ENCODE results near the gene KIF13A. TPM values are rescaled to one million over a fixed set of nuclear protein-coding genes. Genes with fewer than 3 reads are reported as not detected.
"Not testable (repeated sequence)": the region's sequence is repeated elsewhere in the genome, so short reads cannot be mapped to it uniquely, and the experiment has no call there.

Gene KIF13A
- total RNA-seq, 1 experiment from 2014 or later = 19.7 TPM

GRCh38 chr6:17808609-17809008, 178.8 kb downstream of the KIF13A start:
- POLR2A ChIA-PET (ENCODE audit: low non-redundant PET) = no interaction called here
- no peak for DNase-seq (ENCODE audit: low spot score)
- no TSS peak for BruUV-seq (replicated peaks)

GRCh38 chr6:17807431-17807830, 180.0 kb downstream of the KIF13A start:
- CTCF ChIA-PET; H3K36me3 ChIP-seq (ENCODE audit: insufficient read depth, low read length, poor library complexity, severe bottlenecking); intact Hi-C loops (cut with micrococcal nuclease; ENCODE audit: unreplicated experiment): not testable (repeated sequence)

More at GRCh38 chr6:17808609-17809008, 178.8 kb downstream of the KIF13A start:
- H3K4me3 ChIP-seq (ENCODE audit: low read depth, low read length, poor library complexity, severe bottlenecking) = no peak overlapping the region
- CTCF ChIA-PET = no interaction called here
- H3K36me3 ChIP-seq (ENCODE audit: insufficient read depth, low read length, poor library complexity, severe bottlenecking) = no peaks in the 10 kb centered on the region
- no peaks in the 10 kb centered on the region for H3K4me1 ChIP-seq (ENCODE audit: insufficient read depth, low read length, poor library complexity, severe bottlenecking)
- no peak overlapping the region for H3K27ac ChIP-seq (ENCODE audit: low read depth, low read length, poor library complexity, severe bottlenecking)
- no peaks in the 10 kb centered on the region for H3K9me3 ChIP-seq (ENCODE audit: low read depth, low read length, poor library complexity, severe bottlenecking)
- intact Hi-C loops (cut with micrococcal nuclease; ENCODE audit: unreplicated experiment) = no loop called here
- H3K27me3 ChIP-seq (replicated peaks; ENCODE audit: insufficient read depth, low read depth, low read length, poor library complexity) = no peaks in the 10 kb centered on the region
- no peak for TF ChIP-seq EZH2 (IDR thresholded peaks at IDR 0.05; ENCODE audit: borderline replicate concordance, low read depth, low read length, poor library complexity, severe bottlenecking)

GRCh38 chr6:17803409-17803808, 184.0 kb downstream of the KIF13A start:
- H3K9me3 ChIP-seq (ENCODE audit: low read depth, low read length, poor library complexity, severe bottlenecking) = no peaks in the 10 kb centered on the region
- ChIA-PET CTCF (interaction anchor here (0.6 to 1.1 kb wide), 3 partner anchors 10 to 220 kb away, joined by 3 read pairs; no protein-coding TSS in a partner anchor), POLR2A (ENCODE audit: low non-redundant PET) (no interaction called here)
- no peaks in the 10 kb centered on the region for H3K4me1 ChIP-seq (ENCODE audit: insufficient read depth, low read length, poor library complexity, severe bottlenecking)
- no peak overlapping the region for H3K27ac ChIP-seq (ENCODE audit: low read depth, low read length, poor library complexity, severe bottlenecking)
- H3K27me3 ChIP-seq (replicated peaks; ENCODE audit: insufficient read depth, low read depth, low read length, poor library complexity) = no peaks in the 10 kb centered on the region
- no peak for DNase-seq (ENCODE audit: low spot score)
- BruUV-seq (replicated peaks) = no TSS peak
- H3K36me3 ChIP-seq (ENCODE audit: insufficient read depth, low read length, poor library complexity, severe bottlenecking) = no peaks in the 10 kb centered on the region
- no peak for TF ChIP-seq EZH2 (IDR thresholded peaks at IDR 0.05; ENCODE audit: borderline replicate concordance, low read depth, low read length, poor library complexity, severe bottlenecking)
- TF ChIP-seq, protein P1, sequence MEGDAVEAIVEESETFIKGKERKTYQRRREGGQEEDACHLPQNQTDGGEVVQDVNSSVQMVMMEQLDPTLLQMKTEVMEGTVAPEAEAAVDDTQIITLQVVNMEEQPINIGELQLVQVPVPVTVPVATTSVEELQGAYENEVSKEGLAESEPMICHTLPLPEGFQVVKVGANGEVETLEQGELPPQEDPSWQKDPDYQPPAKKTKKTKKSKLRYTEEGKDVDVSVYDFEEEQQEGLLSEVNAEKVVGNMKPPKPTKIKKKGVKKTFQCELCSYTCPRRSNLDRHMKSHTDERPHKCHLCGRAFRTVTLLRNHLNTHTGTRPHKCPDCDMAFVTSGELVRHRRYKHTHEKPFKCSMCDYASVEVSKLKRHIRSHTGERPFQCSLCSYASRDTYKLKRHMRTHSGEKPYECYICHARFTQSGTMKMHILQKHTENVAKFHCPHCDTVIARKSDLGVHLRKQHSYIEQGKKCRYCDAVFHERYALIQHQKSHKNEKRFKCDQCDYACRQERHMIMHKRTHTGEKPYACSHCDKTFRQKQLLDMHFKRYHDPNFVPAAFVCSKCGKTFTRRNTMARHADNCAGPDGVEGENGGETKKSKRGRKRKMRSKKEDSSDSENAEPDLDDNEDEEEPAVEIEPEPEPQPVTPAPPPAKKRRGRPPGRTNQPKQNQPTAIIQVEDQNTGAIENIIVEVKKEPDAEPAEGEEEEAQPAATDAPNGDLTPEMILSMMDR (conservative IDR thresholded peaks at IDR 0.05; ENCODE audit: low read depth, low read length) = no peak
- no peak overlapping the region for H3K4me3 ChIP-seq (ENCODE audit: low read depth, low read length, poor library complexity, severe bottlenecking)
- intact Hi-C loops (cut with micrococcal nuclease; ENCODE audit: unreplicated experiment) = loop anchor here (5.0 kb wide), 1 partner anchor 201 kb away; the partner anchor contains the start of gene FAM8A1

More at GRCh38 chr6:17807431-17807830, 180.0 kb downstream of the KIF13A start:
- DNase-seq (ENCODE audit: low spot score); BruUV-seq (replicated peaks); H3K4me3 ChIP-seq (ENCODE audit: low read depth, low read length, poor library complexity, severe bottlenecking); H3K27ac ChIP-seq (ENCODE audit: low read depth, low read length, poor library complexity, severe bottlenecking); POLR2A ChIA-PET (ENCODE audit: low non-redundant PET); H3K27me3 ChIP-seq (replicated peaks; ENCODE audit: insufficient read depth, low read depth, low read length, poor library complexity); H3K4me1 ChIP-seq (ENCODE audit: insufficient read depth, low read length, poor library complexity, severe bottlenecking); H3K9me3 ChIP-seq (ENCODE audit: low read depth, low read length, poor library complexity, severe bottlenecking): not testable (repeated sequence)

DNA sequence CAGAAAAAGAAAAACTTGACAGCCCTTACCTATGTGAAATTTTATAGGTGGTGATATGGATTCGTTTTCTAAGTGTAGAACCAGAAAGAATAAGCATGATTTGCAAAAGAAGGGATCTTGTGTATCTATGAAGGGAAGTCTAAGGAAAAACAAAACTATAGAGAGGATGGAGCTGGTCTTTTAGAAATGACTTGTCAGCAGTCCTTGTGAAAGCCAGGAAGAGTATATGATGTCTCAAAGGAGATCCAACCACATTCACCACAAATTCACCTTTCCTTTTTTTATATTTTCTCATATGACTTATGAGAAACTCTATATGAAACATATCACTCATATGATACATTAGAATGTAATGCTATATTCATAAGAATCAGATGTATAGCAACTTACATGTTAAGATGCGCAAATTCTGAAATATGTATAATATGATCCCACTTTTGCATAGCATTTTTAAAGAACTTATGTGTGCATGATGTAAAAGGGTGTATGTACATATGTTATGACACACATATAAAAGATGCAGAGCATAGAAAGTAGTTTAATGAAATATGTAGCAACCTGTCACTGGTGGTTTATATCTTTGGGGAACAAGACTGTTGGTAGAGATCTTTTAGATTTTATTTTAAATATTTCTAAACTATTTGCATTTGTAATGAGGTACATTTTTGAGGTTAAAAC, 188.8 kb downstream of the KIF13A start:
- TF ChIP-seq, protein P1 (conservative IDR thresholded peaks at IDR 0.05; ENCODE audit: low read depth, low read length) = no peak
- no peak for TF ChIP-seq EZH2 (IDR thresholded peaks at IDR 0.05; ENCODE audit: borderline replicate concordance, low read depth, low read length, poor library complexity, severe bottlenecking)
- no peak for DNase-seq (ENCODE audit: low spot score)
- Histone ChIP-seq H3K9me3 (ENCODE audit: low read depth, low read length, poor library complexity, severe bottlenecking) (no peaks in the 10 kb centered on the region), H3K4me1 (ENCODE audit: insufficient read depth, low read length, poor library complexity, severe bottlenecking) (no peaks in the 10 kb centered on the region), H3K4me3 (ENCODE audit: low read depth, low read length, poor library complexity, severe bottlenecking) (no peak overlapping the region), H3K27me3 (replicated peaks; ENCODE audit: insufficient read depth, low read depth, low read length, poor library complexity) (no peaks in the 10 kb centered on the region), H3K27ac (ENCODE audit: low read depth, low read length, poor library complexity, severe bottlenecking) (no peak overlapping the region), H3K36me3 (ENCODE audit: insufficient read depth, low read length, poor library complexity, severe bottlenecking) (no peaks in the 10 kb centered on the region)
- POLR2A ChIA-PET (ENCODE audit: low non-redundant PET) = interaction anchor here (0.5 kb wide), 1 partner anchor 561 kb away, joined by 9 read pairs; no protein-coding TSS in a partner anchor
- no TSS peak for BruUV-seq (replicated peaks)
- intact Hi-C loops (cut with micrococcal nuclease; ENCODE audit: unreplicated experiment) = no loop called here
- CTCF ChIA-PET = no interaction called here

All from A673 (cell line).